GM21423 (cell line): ENCODE results near the gene CDK14.
"Not testable (repeated sequence)": the region's sequence is repeated elsewhere in the genome, so short reads cannot be mapped to it uniquely, and the experiment has no call there.

Experiments used
- ATAC-seq: cut with Tn5 transposase; IDR thresholded peaks from one replicate; pipeline ENCODE4 v1.9.1; 2021; ENCODE audit warnings: mild to moderate bottlenecking, moderate library complexity; ENCODE audit not compliant: unreplicated experiment

The CDK14 gene

GRCh38 chr7:91135703-91136430 is 539.7 kb downstream of the CDK14 start:
- ATAC-seq: no peak

- peak; percentile 51 for ATAC-seq
Measured at GRCh38 chr7:91137153-91137787, 541.1 kb downstream of the CDK14 start.

- no peak for ATAC-seq
Measured at GRCh38 chr7:91137788-91138368, 541.8 kb downstream of the CDK14 start.

GRCh38 chr7:91140286-91140685 is 544.2 kb downstream of the CDK14 start:
- no peak for ATAC-seq

GRCh38 chr7:91140982-91141381 is 544.9 kb downstream of the CDK14 start:
- ATAC-seq: no peak

GRCh38 chr7:91142743-91143142 is 546.6 kb downstream of the CDK14 start:
- ATAC-seq: no peak

- ATAC-seq: no peak
Measured at GRCh38 chr7:91149341-91150246, 553.5 kb downstream of the CDK14 start.

- ATAC-seq: no peak
Measured at GRCh38 chr7:91151916-91152315, 555.8 kb downstream of the CDK14 start.

GRCh38 chr7:91156316-91157185 is 560.4 kb downstream of the CDK14 start:
- ATAC-seq: no peak

GRCh38 chr7:91157579-91158320 is 561.6 kb downstream of the CDK14 start:
- no peak for ATAC-seq

- ATAC-seq: no peak
Measured at GRCh38 chr7:91162436-91162835, 566.3 kb downstream of the CDK14 start.

- ATAC-seq: no peak
Measured at GRCh38 chr7:91164506-91164905, 568.4 kb downstream of the CDK14 start.

GRCh38 chr7:91165006-91165845 is 569.1 kb downstream of the CDK14 start:
- ATAC-seq: peak; percentile 92

GRCh38 chr7:91165846-91166230 is 569.7 kb downstream of the CDK14 start:
- ATAC-seq: peak; percentile 41

GRCh38 chr7:91168871-91169829 is 573.0 kb downstream of the CDK14 start:
- ATAC-seq: no peak

- no peak for ATAC-seq
Measured at GRCh38 chr7:91169830-91170191, 573.7 kb downstream of the CDK14 start.

- not testable (repeated sequence) for ATAC-seq
Measured at GRCh38 chr7:91173265-91173664, 577.1 kb downstream of the CDK14 start.

- ATAC-seq: no peak
Measured at GRCh38 chr7:91180746-91181145, 584.6 kb downstream of the CDK14 start.
